Coronary artery (tissue), 2 donors: ENCODE data around the gene GPT2.

Source experiments
- DNase-seq: peaks from one replicate; pipeline ENCODE4 v3.0.0-alpha.2; 2017; ENCODE audit warnings: low spot score
- H3K27ac ChIP-seq, 2 donors: fragments of 200-600 bp; sonication (generic); one replicate each; pipeline ENCODE4 v1.5.1; 2016 to 2019
- H3K4me3 ChIP-seq: fragments of 200-600 bp; sonication (generic); 2 replicates; pipeline ENCODE4 v1.5.1; 2016; ENCODE audit warnings: mild to moderate bottlenecking, moderate library complexity
- CTCF ChIP-seq: fragments of 200-600 bp; sonication (generic); IDR thresholded peaks from one replicate; pipeline ENCODE4 v1.5.1; 2019; ENCODE audit warnings: antibody characterized with exemption

Gene GPT2

GRCh38 chr16:46885960-46886763, 2.0 kb downstream of the GPT2 start:
- peak overlapping the region in 1 of 2 donors; percentile 4 for H3K27ac ChIP-seq
- no peak for TF ChIP-seq CTCF
- H3K4me3 ChIP-seq: peak overlapping the region; percentile 95
- DNase-seq: no peak

GRCh38 chr16:46886764-46887523, 2.8 kb downstream of the GPT2 start:
- no peak for TF ChIP-seq CTCF
- H3K27ac ChIP-seq: peak overlapping the region in 1 of 2 donors; percentile 4
- no peak for DNase-seq
- H3K4me3 ChIP-seq: no peak overlapping the region

GRCh38 chr16:46887524-46887854, 3.3 kb downstream of the GPT2 start:
- no peak for DNase-seq
- Histone ChIP-seq H3K4me3 (no peak overlapping the region), H3K27ac (no peak overlapping the region)
- TF ChIP-seq CTCF: no peak

GRCh38 chr16:46889245-46889941, 5.2 kb downstream of the GPT2 start:
- Histone ChIP-seq H3K4me3 (no peak overlapping the region), H3K27ac (no peak overlapping the region)
- TF ChIP-seq CTCF: no peak
- DNase-seq: no peak

- Histone ChIP-seq H3K27ac (no peak overlapping the region), H3K4me3 (no peak overlapping the region)
- TF ChIP-seq CTCF: no peak
- DNase-seq: no peak
Measured at GRCh38 chr16:46889942-46890300, 5.8 kb downstream of the GPT2 start.

GRCh38 chr16:46891910-46892309, 7.7 kb downstream of the GPT2 start:
- Histone ChIP-seq H3K27ac (no peak overlapping the region), H3K4me3 (no peak overlapping the region)
- DNase-seq: no peak
- TF ChIP-seq CTCF: no peak
